Peyer's patch (tissue), 4 donors: ENCODE measurements around the gene POLR2I.

Experiments
- CTCF ChIP-seq, 6 experiments: fragments of 450-650 bp in 4 of 6; fragments of 200-600 bp in 2 of 6; sonication (generic) in 1 of 6; IDR thresholded peaks; one replicate each; pipeline ENCODE4 v1.5.1; 2017 to 2019; ENCODE audit warnings: antibody characterized with exemption in 6 of 6, mild to moderate bottlenecking in 3 of 6, moderate library complexity in 1 of 6
- POLR2A ChIP-seq, 2 donors: fragments of 450-650 bp; IDR thresholded peaks; one replicate each; pipeline ENCODE4 v1.5.1; 2017; ENCODE audit warnings: antibody characterized with exemption in 2 of 2, mild to moderate bottlenecking in 2 of 2, moderate library complexity in 2 of 2

- TF ChIP-seq CTCF (IDR thresholded peaks at IDR 0.05) (no peak), POLR2A (IDR thresholded peaks at IDR 0.05) (no peak)
Observed at GRCh38 chr19:36101550-36102327, 12.9 kb downstream of the POLR2I start.
